GM18499 (cell line): ENCODE measurements around the gene WHAMM.

ENCODE experiments used
- ATAC-seq: cut with Tn5 transposase; IDR thresholded peaks from one replicate; pipeline ENCODE4 v1.9.1; 2021; ENCODE audit warnings: moderate number of reproducible peaks; ENCODE audit not compliant: insufficient read depth, unreplicated experiment

The WHAMM gene

GRCh38 chr15:82835391-82835917, 26.0 kb downstream of the WHAMM start:
- no peak for ATAC-seq

DNA sequence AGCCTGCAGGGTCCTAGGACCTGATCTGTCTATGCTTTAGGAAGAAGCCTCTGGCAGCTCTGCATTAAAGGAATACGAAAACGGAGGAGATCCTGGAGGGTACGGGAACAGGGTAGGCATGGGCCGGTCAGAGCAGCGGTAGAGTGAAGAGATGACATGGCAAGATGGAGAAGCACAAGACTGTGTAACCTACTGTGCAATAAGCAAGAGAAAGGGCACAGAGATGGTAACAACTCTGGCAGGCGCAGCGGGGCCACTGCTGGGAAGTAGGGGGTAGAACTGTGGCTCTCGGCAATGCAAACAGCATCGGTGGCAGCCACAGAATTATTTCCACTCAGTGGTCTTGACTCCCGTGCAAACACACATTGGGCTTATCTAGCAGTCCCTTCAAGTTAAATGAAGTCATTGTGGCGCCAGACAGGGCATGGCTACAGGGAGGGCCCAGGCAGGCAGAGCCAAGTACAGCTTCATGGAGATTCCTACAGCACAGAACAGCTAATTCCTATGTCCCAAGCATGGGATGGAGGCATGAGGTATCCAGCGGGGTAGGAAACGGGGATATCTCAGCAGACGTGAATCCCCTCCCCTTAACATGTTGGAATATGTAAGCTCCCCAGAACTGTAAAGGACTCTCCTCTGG, 28.8 kb downstream of the WHAMM start:
- ATAC-seq = no peak

- ATAC-seq = no peak
Observed at GRCh38 chr15:82839136-82839535, 29.7 kb downstream of the WHAMM start.

DNA sequence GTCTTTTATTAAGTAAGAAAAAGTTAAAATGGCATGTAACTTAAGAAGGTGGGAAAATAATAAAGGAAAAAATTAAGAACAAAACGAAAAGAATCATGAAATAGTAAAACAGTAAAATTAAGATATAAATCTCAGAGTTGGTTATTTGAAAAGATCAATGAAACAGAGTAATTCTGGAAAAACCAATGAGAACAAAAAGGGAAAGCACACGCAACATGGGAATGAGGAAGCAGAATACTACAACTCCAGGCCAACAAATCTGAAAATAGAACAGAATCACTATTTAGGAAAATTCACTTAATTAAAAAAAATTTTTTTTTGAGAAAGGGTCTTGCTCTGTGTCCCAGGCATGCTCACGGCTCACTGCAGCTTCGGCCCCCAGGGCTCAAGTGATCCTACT, 30.7 kb downstream of the WHAMM start:
- no peak for ATAC-seq

- ATAC-seq = no peak
Observed at GRCh38 chr15:82843566-82843965, 34.1 kb downstream of the WHAMM start.

- no peak for ATAC-seq
Observed at GRCh38 chr15:82845686-82846085, 36.3 kb downstream of the WHAMM start.

- ATAC-seq = no peak
Observed at GRCh38 chr15:82846621-82847020, 37.2 kb downstream of the WHAMM start.

GRCh38 chr15:82847703-82848102, 38.3 kb downstream of the WHAMM start:
- no peak for ATAC-seq

DNA sequence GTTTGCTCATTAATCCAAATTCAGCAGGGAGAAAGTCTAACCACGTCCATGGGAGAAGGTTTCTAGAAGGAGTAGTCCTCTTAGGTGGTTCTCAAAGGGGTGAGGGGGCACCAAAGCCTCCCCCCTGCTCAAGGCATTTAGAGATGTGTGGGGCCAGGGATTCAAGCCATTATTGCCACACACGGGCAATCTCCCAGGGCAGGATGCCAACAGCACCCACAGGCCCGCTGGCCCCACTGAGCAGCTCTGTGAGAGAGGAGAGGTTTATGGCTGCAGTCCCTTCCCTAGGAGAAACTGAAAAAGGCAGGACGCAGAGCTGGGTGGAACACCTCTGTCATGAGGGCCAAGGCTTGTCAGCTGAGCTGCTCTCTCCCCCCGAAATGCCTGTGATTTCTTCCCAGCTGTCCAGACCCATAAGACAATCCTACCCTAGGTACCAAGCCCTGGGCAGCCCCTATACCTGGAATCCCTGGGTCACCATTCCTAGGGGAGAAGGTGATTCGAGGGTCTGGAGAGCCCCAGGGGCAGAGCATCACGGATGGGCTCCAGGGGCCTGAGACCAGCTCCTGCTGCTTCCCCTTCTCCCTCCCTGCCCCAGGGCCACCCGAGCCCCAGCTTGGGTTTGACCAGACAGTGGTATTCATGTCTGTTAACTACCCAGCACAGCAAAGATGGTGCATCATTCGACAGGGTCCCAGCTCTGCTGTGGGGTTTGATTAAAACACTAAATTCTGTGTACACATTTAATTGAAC, 39.0 kb downstream of the WHAMM start:
- ATAC-seq = no peak

- ATAC-seq = peak; percentile 51
Observed at GRCh38 chr15:82849556-82850512, 40.4 kb downstream of the WHAMM start.

DNA sequence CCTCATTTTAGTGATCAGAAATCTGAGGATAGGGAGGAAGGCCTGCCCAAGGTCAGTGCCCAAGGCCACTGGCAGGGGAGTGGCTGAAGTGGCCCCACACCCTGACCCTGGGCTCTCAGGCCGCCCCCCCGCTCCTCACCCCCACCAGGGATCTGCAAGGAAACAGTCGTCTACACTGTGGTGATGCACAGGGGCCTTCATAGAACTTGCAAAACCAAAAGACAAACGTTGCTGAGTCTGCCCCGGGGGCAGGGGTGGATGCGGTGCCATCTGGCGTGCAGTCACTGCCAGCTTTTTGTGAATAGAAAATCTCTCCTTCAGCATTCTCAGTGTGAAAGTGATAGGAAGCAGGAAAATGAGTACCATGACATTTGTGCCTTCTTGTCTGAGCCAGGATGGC, 41.3 kb downstream of the WHAMM start:
- ATAC-seq = no peak

GRCh38 chr15:82851306-82851850, 42.0 kb downstream of the WHAMM start:
- no peak for ATAC-seq

DNA sequence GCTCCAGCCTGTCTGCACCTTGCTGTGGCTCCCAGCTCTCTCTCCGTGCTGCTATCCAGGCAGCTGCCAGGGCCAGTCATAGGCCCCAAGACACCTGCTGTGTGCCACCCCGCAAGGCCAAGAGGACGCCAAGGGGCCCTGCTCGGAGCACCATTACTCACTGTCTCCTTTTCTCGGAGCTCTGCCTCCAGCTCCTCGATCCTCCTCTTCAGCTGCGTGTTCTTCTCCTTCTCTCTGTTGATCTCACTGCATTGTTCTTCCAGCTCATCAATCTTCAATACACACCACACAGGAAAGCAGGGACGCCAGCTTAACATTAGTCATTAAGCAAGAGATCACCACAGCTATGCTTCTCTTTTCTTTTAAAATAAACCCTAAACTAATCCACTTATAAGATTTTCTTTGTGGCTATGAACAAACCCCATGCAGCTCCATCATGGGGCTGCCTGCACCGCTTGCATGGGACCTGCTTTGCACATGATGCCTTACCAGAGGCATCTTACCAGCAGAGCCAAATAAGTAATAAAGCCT, 42.6 kb downstream of the WHAMM start:
- ATAC-seq = no peak

DNA sequence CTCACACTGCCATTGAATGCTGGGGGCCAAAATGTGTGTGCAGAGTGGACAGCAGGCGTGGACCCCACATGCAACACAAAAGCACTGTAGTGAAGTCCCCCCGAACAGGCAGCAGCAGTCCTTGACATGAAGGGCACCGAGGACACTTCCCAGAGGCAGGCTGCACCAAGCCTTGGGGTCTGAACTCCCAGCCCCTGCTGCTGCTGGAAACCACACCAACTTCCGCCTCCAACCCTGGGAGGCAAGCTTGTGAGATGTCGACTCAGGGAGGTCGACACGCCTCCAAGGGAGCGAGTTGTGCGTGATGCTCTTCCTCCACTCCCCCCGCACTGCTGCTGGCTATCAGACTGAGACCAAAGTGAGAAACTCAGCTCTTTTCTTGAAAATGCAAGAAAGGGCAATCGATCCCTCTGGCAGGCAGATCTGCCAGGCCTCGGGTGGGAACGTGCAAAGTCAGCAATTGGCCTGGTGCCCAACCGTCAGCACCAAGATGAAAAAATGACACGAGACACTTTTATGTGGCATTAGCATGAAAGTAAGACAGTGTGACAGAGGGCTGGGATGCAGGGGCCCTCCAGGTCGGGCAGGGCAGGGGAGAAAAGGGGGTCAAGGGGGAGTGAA, 43.6 kb downstream of the WHAMM start:
- no peak for ATAC-seq

GRCh38 chr15:82854554-82854953, 45.1 kb downstream of the WHAMM start:
- no peak for ATAC-seq

- no peak for ATAC-seq
Observed at GRCh38 chr15:82855286-82856100, 46.1 kb downstream of the WHAMM start.

DNA sequence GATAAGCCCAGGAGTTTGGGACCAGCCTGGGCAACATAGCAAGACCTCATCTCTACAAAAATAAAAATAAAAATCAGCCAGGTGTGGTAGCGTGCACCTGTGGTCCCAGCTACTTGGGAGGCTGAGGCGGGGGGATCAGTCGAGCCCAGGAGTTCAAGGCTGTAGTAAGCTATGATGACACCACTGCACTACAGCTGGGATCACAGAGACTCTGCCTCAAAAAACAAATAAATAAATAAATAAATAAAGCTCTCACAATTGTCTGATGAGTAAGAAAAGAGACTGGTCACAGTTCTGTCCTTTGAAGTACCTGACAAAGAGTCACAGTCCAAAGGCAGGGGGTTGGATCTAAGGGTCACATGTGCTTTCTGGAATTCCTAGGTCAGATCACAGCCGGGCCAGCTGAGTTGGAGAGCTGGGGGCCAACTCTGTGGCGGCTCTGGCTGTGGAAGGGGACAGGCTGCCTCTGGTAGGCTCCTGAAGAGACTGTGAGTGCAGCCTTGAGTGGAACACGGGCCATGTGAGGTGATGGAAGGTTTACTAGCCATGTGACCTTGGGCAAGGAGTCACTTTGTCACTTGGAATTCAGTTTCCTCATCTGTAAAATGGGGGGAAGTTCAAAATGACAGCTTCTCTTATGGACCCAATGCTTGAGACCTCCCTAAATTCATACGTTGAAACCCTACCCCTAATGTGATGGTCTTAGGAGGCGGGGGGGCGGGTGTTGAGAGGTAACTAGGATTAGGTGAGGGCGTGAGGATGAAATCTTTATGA, 47.2 kb downstream of the WHAMM start:
- ATAC-seq = no peak

GRCh38 chr15:82858932-82859331, 49.5 kb downstream of the WHAMM start:
- ATAC-seq = no peak
